Endothelial cell of umbilical vein (primary cell): Measurements from ENCODE around the gene HAX1.

ENCODE experiments used
- CTCF ChIP-seq, 2 donors: IDR thresholded peaks; 1 replicate in 1 of 2; 2 replicates in 1 of 2; pipeline ENCODE4 v1.5.1; 2011; ENCODE audit warnings: low read length in 2 of 2, mild to moderate bottlenecking in 2 of 2, moderate library complexity in 2 of 2, control low read depth in 1 of 2, inconsistent platforms in 1 of 2, low read depth in 1 of 2; ENCODE audit not compliant: insufficient read depth in 1 of 2; ENCODE audit errors: extremely low read depth in 1 of 2
- EZH2 ChIP-seq: IDR thresholded peaks from 2 replicates; pipeline ENCODE4 v1.6.1; 2012; ENCODE audit warnings: borderline replicate concordance, low read depth, mild to moderate bottlenecking, moderate library complexity, low read length, inconsistent platforms; ENCODE audit not compliant: severe bottlenecking
- FOS ChIP-seq: IDR thresholded peaks from 2 replicates; pipeline ENCODE4 v1.6.1; 2011; ENCODE audit warnings: mild to moderate bottlenecking, low read length, moderate library complexity, borderline replicate concordance; ENCODE audit not compliant: insufficient read depth
- GATA2 ChIP-seq: IDR thresholded peaks from 2 replicates; pipeline ENCODE4 v1.7.0; 2011; ENCODE audit warnings: low read depth, mild to moderate bottlenecking, moderate library complexity, mixed read lengths, low read length; ENCODE audit not compliant: insufficient read length, insufficient read depth
- JUN ChIP-seq: IDR thresholded peaks from 2 replicates; pipeline ENCODE4 v1.6.1; 2011; ENCODE audit warnings: borderline replicate concordance, low read depth; ENCODE audit not compliant: insufficient read length, insufficient read depth
- POLR2A ChIP-seq: IDR thresholded peaks from 2 replicates; pipeline ENCODE4 v1.6.1; 2012; ENCODE audit warnings: low read depth, mild to moderate bottlenecking, control low read depth, low read length
- POLR2AphosphoS5 ChIP-seq: IDR thresholded peaks from 2 replicates; pipeline ENCODE4 v1.6.1; 2012; ENCODE audit warnings: low read depth, mild to moderate bottlenecking, control low read depth, low read length, moderate library complexity; ENCODE audit not compliant: insufficient read depth

- TF ChIP-seq CTCF (IDR thresholded peaks at IDR 0.05; ENCODE audit: extremely low read depth in 1 of 2, insufficient read depth in 1 of 2, low read depth in 1 of 2, low read length in 2 of 2) (no peak), POLR2A (no peak), POLR2AphosphoS5 (no peak), FOS (no peak), EZH2 (no peak), GATA2 (no peak), JUN (no peak)
Observed at GRCh38 chr1:154304664-154305337, 32.4 kb downstream of the HAX1 start.
